HepG2 (cell line): ENCODE data around the gene BTG1. TPM values are rescaled to one million over a fixed set of nuclear protein-coding genes. Genes with fewer than 3 reads are reported as not detected.

ENCODE experiments used
- ATAC-seq: fragments of 200-7000 bp; cut with Tn5 transposase; 3 replicates; pipeline ENCODE4 v1.9.1; 2020; ENCODE audit warnings: mild to moderate bottlenecking, moderate library complexity
- BruUV-seq: library from RNA; stranded (reverse); fragments of 400-500 nt; replicated peaks from 2 replicates; lab custom pipeline; 2021; lab: Mats Ljungman, UMichigan
- CTCF ChIA-PET: fragments of 300-600 bp; formaldehyde crosslinking; extraction: SDS; loops from one replicate; lab custom pipeline; 2021; ENCODE audit warnings: low total read pairs, inconsistent platforms, low intra/inter-chr PET ratio; lab: Yijun Ruan, JAX
- POLR2A ChIA-PET: fragments of 350-600 bp; sonication (Branson Sonifier 250); formaldehyde crosslinking; loops from one replicate; lab custom pipeline; 2020; ENCODE audit warnings: antibody characterized with exemption, inconsistent platforms; lab: Yijun Ruan, JAX
- DNase-seq: peaks from one replicate; pipeline ENCODE4 v3.0.0-alpha.2; 2015; ENCODE audit warnings: low spot score
- FAIRE-seq: peaks from 3 replicates; lab custom pipeline; 2011; peaks lifted over from hg19 to GRCh38; lab: Jason Lieb, UNC
- H2AFZ ChIP-seq: one replicate; pipeline ENCODE4 v1.6.1; 2011; ENCODE audit warnings: low read length, inconsistent platforms
- H3K27ac ChIP-seq: fragments of 300-600 bp; 3 replicates; pipeline ENCODE4 v1.8.0; 2011; ENCODE audit warnings: mixed run types, mild to moderate bottlenecking, mixed read lengths, low read length, inconsistent platforms; ENCODE audit not compliant: insufficient read depth; ENCODE audit errors: extremely low read length
- H3K27me3 ChIP-seq, 2 experiments: fragments of 200-600 bp in 1 of 2; 2 replicates in 1 of 2; 3 replicates in 1 of 2; pipeline versions ENCODE4 v1.6.0 to v1.8.0; 2011; ENCODE audit warnings: low read length in 2 of 2, mild to moderate bottlenecking in 2 of 2, moderate library complexity in 2 of 2, inconsistent platforms in 1 of 2; ENCODE audit not compliant: insufficient read depth in 2 of 2, control insufficient read depth in 1 of 2
- H3K36me3 ChIP-seq, 2 experiments: fragments of 200-600 bp in 1 of 2; replicated peaks in 1 of 2; 2 replicates in 1 of 2; 3 replicates in 1 of 2; pipeline versions ENCODE4 v1.5.1 to v1.8.0; 2011; ENCODE audit warnings: low read length in 2 of 2, inconsistent platforms in 1 of 2; ENCODE audit not compliant: insufficient read depth in 2 of 2, control insufficient read depth in 1 of 2
- H3K4me1 ChIP-seq: 2 replicates; pipeline ENCODE4 v1.5.1; 2012; ENCODE audit warnings: low read length, inconsistent platforms; ENCODE audit not compliant: insufficient read depth
- H3K4me2 ChIP-seq: 2 replicates; pipeline ENCODE4 v1.6.0; 2011; ENCODE audit warnings: low read depth, low read length, inconsistent platforms
- H3K4me3 ChIP-seq, 3 experiments: fragments of 200-600 bp in 1 of 3; sonication (generic), shearing (Covaris generic) in 1 of 3; replicated peaks in 1 of 3; 2 replicates each; pipeline ENCODE4 v1.5.1; 2011 to 2016; ENCODE audit warnings: low read length in 3 of 3, inconsistent platforms in 2 of 3, low read depth in 2 of 3, mild to moderate bottlenecking in 2 of 3, control low read depth in 1 of 3, mixed read lengths in 1 of 3; ENCODE audit not compliant: insufficient read depth in 1 of 3
- H3K79me2 ChIP-seq: one replicate; pipeline ENCODE4 v1.6.1; 2011; ENCODE audit warnings: low read length, inconsistent platforms; ENCODE audit not compliant: insufficient read depth
- H3K9ac ChIP-seq: 2 replicates; pipeline ENCODE4 v1.6.0; 2011; ENCODE audit warnings: mild to moderate bottlenecking, low read depth, low read length, inconsistent platforms; ENCODE audit not compliant: insufficient read depth
- H3K9me3 ChIP-seq: 2 replicates; pipeline ENCODE4 v1.5.1; 2012; ENCODE audit warnings: mild to moderate bottlenecking, low read length
- H4K20me1 ChIP-seq: 2 replicates; pipeline ENCODE4 v1.6.0; 2011; ENCODE audit warnings: inconsistent platforms, mild to moderate bottlenecking, low read length, moderate library complexity; ENCODE audit not compliant: insufficient read depth
- ARNT ChIP-seq: fragments of 450-650 bp; IDR thresholded peaks from 2 replicates; pipeline ENCODE4 v1.6.1; 2017
- FOXA3 ChIP-seq: IDR thresholded peaks from 2 replicates; pipeline ENCODE4 v1.6.1; 2016; ENCODE audit warnings: missing genetic modification reagents, missing compliant biosample characterization
- FOXC1 ChIP-seq: sonication (generic); formaldehyde crosslinking; IDR thresholded peaks from 2 replicates; pipeline ENCODE4 v1.8.0; 2022; ENCODE audit warnings: mild to moderate bottlenecking, missing genetic modification reagents, borderline replicate concordance
- IRF2 ChIP-seq: IDR thresholded peaks from 2 replicates; pipeline ENCODE4 v1.6.1; 2018; ENCODE audit warnings: missing genetic modification reagents, missing compliant biosample characterization
- KDM2A ChIP-seq: sonication (generic); formaldehyde crosslinking; IDR thresholded peaks from 2 replicates; pipeline ENCODE4 v1.4.0; 2020; ENCODE audit warnings: low read depth, missing genetic modification reagents, borderline replicate concordance
- NBN ChIP-seq: fragments of 450-650 bp; conservative IDR thresholded peaks from 2 replicates; pipeline ENCODE4 v1.6.1; 2017
- PCBP1 ChIP-seq: fragments of 200-400 bp; formaldehyde crosslinking; IDR thresholded peaks from 2 replicates; pipeline ENCODE4 v1.6.1; 2017; ENCODE audit warnings: mild to moderate bottlenecking, low read depth, low read length, borderline replicate concordance
- RFX5 ChIP-seq: IDR thresholded peaks from 2 replicates; pipeline ENCODE4 v1.6.1; 2011; ENCODE audit warnings: low read depth, low read length, improper control_type of control experiment
- SMYD3 ChIP-seq: sonication (generic); formaldehyde crosslinking; IDR thresholded peaks from 2 replicates; pipeline ENCODE4 v1.8.1; 2023; ENCODE audit warnings: mild to moderate bottlenecking, missing genetic modification reagents
- TCF7 ChIP-seq: sonication (generic); IDR thresholded peaks from 2 replicates; pipeline ENCODE4 v1.6.1; 2016; ENCODE audit warnings: antibody characterized with exemption, low read depth
- ZNF564 ChIP-seq: sonication (generic); formaldehyde crosslinking; IDR thresholded peaks from 2 replicates; pipeline ENCODE4 v1.8.1; 2023; ENCODE audit warnings: mild to moderate bottlenecking, missing genetic modification reagents
- WGBS: methylation state at CpG from one replicate; pipeline ENCODE4 v1.1.6; 2017; ENCODE audit warnings: low lambda C conversion rate; 5-methylcytosine and 5-hydroxymethylcytosine counted together
- in situ Hi-C: cut with HindIII; loops from 2 replicates; pipeline ENCODE4 v1.10.0; 2017; ENCODE audit warnings: low pct_unique_long_range_greater_than_20kb; ENCODE audit not compliant: extremely low pct_ligation_motif_present
- intact Hi-C: fragments of 100-400 bp; cut with micrococcal nuclease; formaldehyde crosslinking; loops from one replicate; pipeline ENCODE4 v1.10.0; 2022; ENCODE audit not compliant: unreplicated experiment
- polyA plus RNA-seq, 8 experiments: library from polyadenylated mRNA; depleted of rRNA in 3 of 8; stranded (reverse) in 7 of 8; unstranded in 1 of 8; fragments of >200 nt; fragmentation: Illumina TruSeq in 4 of 8; extraction: Trizol in 4 of 8; gene quantifications; 2 replicates each; pipeline versions ENCODE4 v1.2.1 to v1.2.3, GENCODE V29; 2011 to 2016; ENCODE audit warnings: low read depth in 4 of 8, missing spikeins in 1 of 8, mixed read lengths in 1 of 8; ENCODE audit not compliant: insufficient read depth in 1 of 8
- total RNA-seq, 5 experiments: library from RNA; depleted of rRNA; stranded (reverse); fragments of >200 nt; fragmentation: Illumina TruSeq; extraction: Trizol; gene quantifications; 2 replicates each; pipeline ENCODE4 v1.2.3, GENCODE V29; 2016; ENCODE audit warnings: low read depth in 1 of 5
- TF ChIP-seq, protein P1 (sequence below): sonication (generic); formaldehyde crosslinking; IDR thresholded peaks from 2 replicates; pipeline ENCODE4 v1.4.0; 2020; ENCODE audit warnings: missing genetic modification reagents; ENCODE audit errors: not compliant biosample characterization
- TF ChIP-seq, protein P2 (sequence below): sonication (generic); formaldehyde crosslinking; IDR thresholded peaks from 2 replicates; pipeline ENCODE4 v1.8.1; 2023; ENCODE audit warnings: missing genetic modification reagents, mild to moderate bottlenecking, borderline replicate concordance
- TF ChIP-seq, protein P3 (sequence below): IDR thresholded peaks from 2 replicates; pipeline ENCODE4 v1.6.1; 2012; ENCODE audit warnings: inconsistent platforms
- TF ChIP-seq, protein P4 (sequence below): sonication (generic); formaldehyde crosslinking; IDR thresholded peaks from 2 replicates; pipeline ENCODE4 v1.8.1; 2023; ENCODE audit warnings: mild to moderate bottlenecking, missing genetic modification reagents, borderline replicate concordance
- TF ChIP-seq, protein P5 (sequence below): sonication (generic); formaldehyde crosslinking; IDR thresholded peaks from 2 replicates; pipeline ENCODE4 v1.5.0; 2020; ENCODE audit warnings: missing genetic modification reagents
- TF ChIP-seq, protein P6 (sequence below), 2 experiments: fragments of 450-650 bp in 1 of 2; sonication (generic) in 1 of 2; formaldehyde crosslinking; IDR thresholded peaks; 2 replicates each; pipeline versions ENCODE4 v1.5.0 to v1.8.0; 2020 to 2022; ENCODE audit warnings: mild to moderate bottlenecking in 1 of 2, missing genetic modification reagents in 1 of 2

BTG1 gene
- total and polyA plus RNA-seq, 2 of the 13 experiments (the other 11 are each of a cell fraction or from before 2014, with no cell fraction given) = 7.5 to 16.7 TPM

DNA sequence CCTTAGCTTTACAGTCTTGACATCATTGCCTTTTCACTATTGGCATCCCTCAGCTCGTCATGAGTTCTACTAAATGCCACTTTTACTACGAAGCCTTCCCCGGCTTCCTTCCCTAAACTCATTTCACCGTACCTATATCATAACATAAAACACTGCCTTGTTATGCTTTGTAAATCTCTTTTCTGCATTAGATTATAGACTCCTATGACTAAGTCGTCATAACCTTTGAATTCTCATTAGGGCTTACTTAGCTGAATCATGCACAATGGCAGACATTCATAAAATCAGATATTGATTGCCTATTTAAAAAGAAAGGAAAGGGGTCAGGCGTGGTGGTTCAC is 21.0 kb downstream of the BTG1 start:
- H3K36me3 ChIP-seq = no peaks in the 10 kb centered on the region
- in situ Hi-C loops = no loop called here
- ATAC-seq (no peak), DNase-seq (no peak)
- H3K79me2 ChIP-seq = no peaks in the 10 kb centered on the region
- TF ChIP-seq ZNF564 (CRISPR knock-in tag) (no peak), KDM2A (CRISPR knock-in tag) (no peak), FOXA3 (CRISPR knock-in tag) (no peak), SMYD3 (CRISPR knock-in tag) (no peak), RFX5 (no peak), PCBP1 (no peak), NBN (no peak), ARNT (no peak), FOXC1 (CRISPR knock-in tag) (no peak), TCF7 (no peak), IRF2 (CRISPR knock-in tag) (no peak)
- TF ChIP-seq, protein P1, sequence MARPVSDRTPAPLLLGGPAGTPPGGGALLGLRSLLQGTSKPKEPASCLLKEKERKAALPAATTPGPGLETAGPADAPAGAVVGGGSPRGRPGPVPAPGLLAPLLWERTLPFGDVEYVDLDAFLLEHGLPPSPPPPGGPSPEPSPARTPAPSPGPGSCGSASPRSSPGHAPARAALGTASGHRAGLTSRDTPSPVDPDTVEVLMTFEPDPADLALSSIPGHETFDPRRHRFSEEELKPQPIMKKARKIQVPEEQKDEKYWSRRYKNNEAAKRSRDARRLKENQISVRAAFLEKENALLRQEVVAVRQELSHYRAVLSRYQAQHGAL (CRISPR knock-in tag) = no peak
- TF ChIP-seq, protein P2, sequence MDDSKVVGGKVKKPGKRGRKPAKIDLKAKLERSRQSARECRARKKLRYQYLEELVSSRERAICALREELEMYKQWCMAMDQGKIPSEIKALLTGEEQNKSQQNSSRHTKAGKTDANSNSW = no peak
- TF ChIP-seq, protein P3, sequence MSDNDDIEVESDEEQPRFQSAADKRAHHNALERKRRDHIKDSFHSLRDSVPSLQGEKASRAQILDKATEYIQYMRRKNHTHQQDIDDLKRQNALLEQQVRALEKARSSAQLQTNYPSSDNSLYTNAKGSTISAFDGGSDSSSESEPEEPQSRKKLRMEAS = no peak
- TF ChIP-seq, protein P4, sequence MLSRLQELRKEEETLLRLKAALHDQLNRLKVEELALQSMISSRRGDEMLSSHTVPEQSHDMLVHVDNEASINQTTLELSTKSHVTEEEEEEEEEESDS (CRISPR knock-in tag) = no peak
- TF ChIP-seq, protein P5, sequence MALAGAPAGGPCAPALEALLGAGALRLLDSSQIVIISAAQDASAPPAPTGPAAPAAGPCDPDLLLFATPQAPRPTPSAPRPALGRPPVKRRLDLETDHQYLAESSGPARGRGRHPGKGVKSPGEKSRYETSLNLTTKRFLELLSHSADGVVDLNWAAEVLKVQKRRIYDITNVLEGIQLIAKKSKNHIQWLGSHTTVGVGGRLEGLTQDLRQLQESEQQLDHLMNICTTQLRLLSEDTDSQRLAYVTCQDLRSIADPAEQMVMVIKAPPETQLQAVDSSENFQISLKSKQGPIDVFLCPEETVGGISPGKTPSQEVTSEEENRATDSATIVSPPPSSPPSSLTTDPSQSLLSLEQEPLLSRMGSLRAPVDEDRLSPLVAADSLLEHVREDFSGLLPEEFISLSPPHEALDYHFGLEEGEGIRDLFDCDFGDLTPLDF (CRISPR knock-in tag) = no peak
- TF ChIP-seq, protein P6, sequence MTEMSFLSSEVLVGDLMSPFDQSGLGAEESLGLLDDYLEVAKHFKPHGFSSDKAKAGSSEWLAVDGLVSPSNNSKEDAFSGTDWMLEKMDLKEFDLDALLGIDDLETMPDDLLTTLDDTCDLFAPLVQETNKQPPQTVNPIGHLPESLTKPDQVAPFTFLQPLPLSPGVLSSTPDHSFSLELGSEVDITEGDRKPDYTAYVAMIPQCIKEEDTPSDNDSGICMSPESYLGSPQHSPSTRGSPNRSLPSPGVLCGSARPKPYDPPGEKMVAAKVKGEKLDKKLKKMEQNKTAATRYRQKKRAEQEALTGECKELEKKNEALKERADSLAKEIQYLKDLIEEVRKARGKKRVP (CRISPR knock-in tag; IDR thresholded peaks at IDR 0.05) = no peak
- TF ChIP-seq, all 625 proteins: peak for 0
- no peak overlapping the region for H3K4me2 ChIP-seq
- WGBS = 84% methylated on average over 6 of the region's 6 CpGs
- H2AFZ ChIP-seq = no peak overlapping the region
- POLR2A ChIA-PET = no interaction called here
- H3K27ac ChIP-seq = no peak overlapping the region
- no peak overlapping the region for H3K4me3 ChIP-seq
- CTCF ChIA-PET = no interaction called here
- FAIRE-seq = no peak
- peaks cover 16% of the 10 kb centered on the region for H3K4me1 ChIP-seq
- no peak overlapping the region for H3K9ac ChIP-seq
- BruUV-seq = no TSS peak
- H3K9me3 ChIP-seq = no peaks in the 10 kb centered on the region
- intact Hi-C loops = no loop called here
- no peaks in the 10 kb centered on the region for H3K27me3 ChIP-seq
- H4K20me1 ChIP-seq = no peaks in the 10 kb centered on the region
